Fibroblast of villous mesenchyme (primary cell): Measurements from ENCODE around the gene CDK11A. TPM values are rescaled to one million over a fixed set of nuclear protein-coding genes. Genes with fewer than 3 reads are reported as not detected.
"Not testable (repeated sequence)": the region's sequence is repeated elsewhere in the genome, so short reads cannot be mapped to it uniquely, and the experiment has no call there.

ENCODE experiments used
- DNase-seq: peaks from one replicate; pipeline ENCODE4 v3.0.0-alpha.2; 2010; ENCODE audit warnings: low read depth
- H3K4me3 ChIP-seq: 2 replicates; pipeline ENCODE4 v1.5.1; 2011; ENCODE audit warnings: low read depth, mild to moderate bottlenecking, low read length
- CTCF ChIP-seq: IDR thresholded peaks from 2 replicates; pipeline ENCODE4 v1.5.1; 2012; ENCODE audit warnings: low read depth, mild to moderate bottlenecking, low read length; ENCODE audit not compliant: insufficient read depth
- total RNA-seq: library from RNA; depleted of rRNA; stranded (reverse); fragments of >200 nt; gene quantifications from 2 replicates; pipeline ENCODE4 v1.2.3, GENCODE V29; 2012

Gene CDK11A
- total RNA-seq, 1 donor: 18.1 TPM

- TF ChIP-seq CTCF: no peak
- no peak overlapping the region for H3K4me3 ChIP-seq
- no peak for DNase-seq
These were observed 46.2 kb downstream of the CDK11A start for GRCh38 chr1:1677718-1678580.

- DNase-seq: not testable (repeated sequence)
These were observed 48.1 kb downstream of the CDK11A start for GRCh38 chr1:1676087-1676486.

DNA sequence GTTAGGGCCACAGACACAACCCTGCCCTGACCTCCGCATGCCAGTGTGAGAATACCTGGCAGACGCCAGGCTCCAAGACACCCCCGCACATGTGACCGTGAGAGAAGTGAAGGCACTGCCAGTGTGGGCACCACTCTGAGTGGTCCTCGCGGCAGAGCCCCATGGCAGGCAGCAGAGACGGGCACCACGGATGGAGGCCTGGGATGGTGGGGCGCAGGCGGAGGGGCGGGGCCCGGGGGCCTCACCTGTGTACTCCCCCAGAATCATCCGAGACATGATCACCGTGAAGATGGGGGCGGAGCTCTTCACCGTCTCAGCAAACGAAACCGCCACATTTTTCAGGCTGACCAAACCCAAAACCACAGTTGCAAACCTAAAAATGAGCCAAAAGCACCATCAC is 48.9 kb downstream of the CDK11A start:
- not testable (repeated sequence) for DNase-seq, H3K4me3 ChIP-seq

More at GRCh38 chr1:1676087-1676486, 48.1 kb downstream of the CDK11A start:
- H3K4me3 ChIP-seq: not testable (repeated sequence)

- DNase-seq, H3K4me3 ChIP-seq: not testable (repeated sequence)
These were observed 49.4 kb downstream of the CDK11A start for GRCh38 chr1:1674806-1675205.

- no peak for DNase-seq
- no peak overlapping the region for H3K4me3 ChIP-seq
- no peak for TF ChIP-seq CTCF
These were observed 51.8 kb downstream of the CDK11A start for GRCh38 chr1:1672181-1672965.

- no peak for DNase-seq
These were observed 52.6 kb downstream of the CDK11A start for GRCh38 chr1:1671365-1672119.

DNA sequence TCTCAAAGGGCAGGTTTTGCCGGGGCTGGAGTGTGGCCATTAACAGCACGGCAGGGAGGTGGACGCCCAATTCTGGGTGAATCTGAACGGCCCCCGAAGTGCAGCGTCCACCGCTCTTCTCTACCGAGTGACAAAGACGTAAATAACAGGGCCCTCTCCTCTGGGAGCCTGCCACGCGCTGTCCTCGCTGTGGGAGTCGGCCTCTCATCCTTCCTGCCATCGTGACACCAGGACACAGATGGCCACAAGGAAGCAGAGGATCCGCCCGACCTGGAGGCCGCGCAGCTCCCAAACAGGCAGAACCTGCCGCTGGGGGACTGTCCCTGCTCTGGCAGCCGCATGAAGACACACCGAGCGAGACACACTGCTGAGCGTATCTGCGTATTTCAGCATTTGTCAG is 53.3 kb downstream of the CDK11A start:
- DNase-seq: no peak
- no peak overlapping the region for H3K4me3 ChIP-seq
- TF ChIP-seq CTCF: no peak

More at GRCh38 chr1:1671365-1672119, 52.6 kb downstream of the CDK11A start:
- no peak for TF ChIP-seq CTCF
- no peak overlapping the region for H3K4me3 ChIP-seq
